ENCODE results near the gene GLRX3. TPM values are rescaled to one million over a fixed set of nuclear protein-coding genes. Genes with fewer than 3 reads are reported as not detected.
"Not testable (repeated sequence)": the region's sequence is repeated elsewhere in the genome, so short reads cannot be mapped to it uniquely, and the experiment has no call there.

Gene GLRX3
- polyA plus RNA-seq (ENCODE audit: insufficient read length): 56.6 TPM

DNA sequence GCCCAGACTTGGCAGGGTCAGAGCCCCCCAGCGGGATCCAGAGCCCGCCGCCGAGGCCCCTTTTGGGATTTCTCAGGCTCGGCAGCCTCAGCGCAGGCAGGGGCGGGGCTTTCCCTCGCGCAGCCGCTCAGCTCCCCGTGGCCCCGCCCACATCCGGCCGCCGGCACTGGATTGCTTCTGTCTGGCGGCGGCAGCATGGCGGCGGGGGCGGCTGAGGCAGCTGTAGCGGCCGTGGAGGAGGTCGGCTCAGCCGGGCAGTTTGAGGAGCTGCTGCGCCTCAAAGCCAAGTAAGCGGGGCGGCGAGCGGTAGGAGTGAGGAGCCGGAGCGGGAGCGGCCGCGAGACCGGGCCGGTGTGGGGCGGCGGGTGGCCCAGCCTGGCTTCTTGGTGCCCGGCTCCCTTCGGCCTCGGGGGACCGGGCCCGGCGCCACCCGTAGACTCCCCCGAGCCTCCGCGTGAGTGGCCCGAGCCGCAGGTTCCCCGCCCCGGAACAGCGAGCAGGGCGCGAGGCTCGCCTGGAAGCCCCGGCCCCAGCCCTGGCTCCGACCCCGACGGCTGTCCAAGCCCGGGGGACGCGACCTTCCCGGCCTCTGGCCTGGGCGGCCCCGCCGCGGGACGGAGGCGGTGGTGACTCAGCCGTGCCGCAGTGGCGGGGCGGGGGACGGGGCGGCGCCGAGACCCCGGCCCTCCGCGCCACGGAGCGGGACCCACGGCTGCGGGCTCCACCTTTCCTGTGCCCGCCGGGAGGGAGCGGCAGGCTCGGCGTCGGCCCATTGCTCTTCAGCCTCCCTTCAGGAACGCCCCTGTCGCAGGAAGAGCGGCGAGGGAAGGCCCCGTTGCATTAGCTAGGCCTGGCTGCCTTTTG lies at the start of gene GLRX3:
GLRX3 (plus strand) TSS at position 166 of the 864 bp plus-strand sequence; CDS start at position 196, 30 bp downstream.
- peak; percentile 46 for DNase-seq (ENCODE audit: low read depth)

- DNase-seq (ENCODE audit: low read depth): not testable (repeated sequence)
Measured at GRCh38 chr10:130090565-130090964, 45.6 kb upstream of the GLRX3 start.

DNA sequence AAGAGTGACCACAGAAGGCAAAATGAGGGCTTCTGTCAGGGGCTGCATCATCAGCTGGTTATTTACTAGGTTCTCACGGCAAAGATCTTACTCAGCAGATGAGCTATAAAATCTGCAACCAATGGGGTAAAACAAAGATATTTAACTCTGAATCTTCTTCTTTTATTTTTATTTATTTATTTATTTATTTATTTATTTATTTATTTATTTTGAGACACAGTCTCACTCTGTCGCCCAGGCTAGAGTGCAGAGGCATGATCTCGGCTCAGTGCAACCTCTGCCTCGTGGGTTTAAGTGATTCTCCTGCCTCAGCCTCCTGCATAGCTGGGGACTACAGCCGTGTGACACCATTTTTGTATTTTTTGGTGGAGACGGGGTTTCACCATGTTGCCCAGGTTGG lies 36.8 kb upstream of the GLRX3 start:
- DNase-seq (ENCODE audit: low read depth): no peak

DNA sequence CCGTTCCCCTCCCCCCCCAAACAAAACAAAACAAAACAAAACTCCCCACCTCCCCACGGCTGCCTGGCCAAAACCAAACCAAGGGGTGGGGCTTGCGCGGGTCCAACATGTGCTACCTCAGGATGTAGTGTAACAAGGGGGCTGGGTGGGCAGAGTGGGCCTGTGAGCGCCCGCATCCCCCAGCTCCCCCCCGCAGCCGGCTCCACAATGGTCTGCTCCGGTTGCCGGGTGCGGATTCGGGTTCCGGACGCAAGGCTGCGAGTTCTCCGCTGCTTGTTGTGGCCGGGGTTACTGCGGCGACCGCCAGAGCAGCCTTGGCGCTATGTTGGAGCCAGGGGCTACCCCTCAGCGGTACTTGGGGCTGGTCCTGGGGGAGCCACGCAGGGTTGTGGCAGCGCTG lies 30.5 kb upstream of the GLRX3 start:
- DNase-seq (ENCODE audit: low read depth): no peak

GRCh38 chr10:130108146-130108545 lies 28.0 kb upstream of the GLRX3 start:
- not testable (repeated sequence) for DNase-seq (ENCODE audit: low read depth)

DNA sequence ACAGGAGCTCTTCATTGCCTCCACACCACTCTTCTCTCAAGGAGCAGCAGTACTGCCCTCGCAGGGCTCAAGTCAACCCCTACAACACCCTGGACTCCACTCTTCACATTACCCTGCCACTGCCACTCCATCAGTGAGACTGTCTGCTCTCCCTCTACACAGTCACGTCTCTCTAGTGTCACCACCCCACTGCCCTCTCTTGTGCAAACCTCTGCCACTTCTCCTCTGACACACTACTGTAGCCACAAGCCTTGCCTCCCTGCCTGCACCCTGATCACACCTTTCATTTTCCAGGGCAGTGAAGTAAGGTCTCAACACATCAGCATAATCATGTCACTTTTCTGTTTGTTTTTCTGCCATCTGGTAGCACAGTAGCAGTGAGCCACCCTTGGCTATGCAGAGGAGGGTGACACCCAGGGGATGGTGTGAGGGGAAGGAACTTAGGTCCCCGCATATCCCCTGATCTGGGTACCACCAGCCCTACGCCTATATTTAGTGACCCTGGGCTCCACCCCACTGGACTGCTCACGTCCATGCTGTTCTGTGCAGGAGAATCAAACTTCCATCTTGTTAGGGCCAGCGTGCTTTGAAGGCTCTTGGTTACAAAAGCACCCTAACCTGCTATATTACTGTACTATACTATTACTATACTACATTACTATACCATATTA lies 27.1 kb upstream of the GLRX3 start:
- no peak for DNase-seq (ENCODE audit: low read depth)

- DNase-seq (ENCODE audit: low read depth): peak; percentile 83
Measured at GRCh38 chr10:130109796-130110245, 26.4 kb upstream of the GLRX3 start.

DNA sequence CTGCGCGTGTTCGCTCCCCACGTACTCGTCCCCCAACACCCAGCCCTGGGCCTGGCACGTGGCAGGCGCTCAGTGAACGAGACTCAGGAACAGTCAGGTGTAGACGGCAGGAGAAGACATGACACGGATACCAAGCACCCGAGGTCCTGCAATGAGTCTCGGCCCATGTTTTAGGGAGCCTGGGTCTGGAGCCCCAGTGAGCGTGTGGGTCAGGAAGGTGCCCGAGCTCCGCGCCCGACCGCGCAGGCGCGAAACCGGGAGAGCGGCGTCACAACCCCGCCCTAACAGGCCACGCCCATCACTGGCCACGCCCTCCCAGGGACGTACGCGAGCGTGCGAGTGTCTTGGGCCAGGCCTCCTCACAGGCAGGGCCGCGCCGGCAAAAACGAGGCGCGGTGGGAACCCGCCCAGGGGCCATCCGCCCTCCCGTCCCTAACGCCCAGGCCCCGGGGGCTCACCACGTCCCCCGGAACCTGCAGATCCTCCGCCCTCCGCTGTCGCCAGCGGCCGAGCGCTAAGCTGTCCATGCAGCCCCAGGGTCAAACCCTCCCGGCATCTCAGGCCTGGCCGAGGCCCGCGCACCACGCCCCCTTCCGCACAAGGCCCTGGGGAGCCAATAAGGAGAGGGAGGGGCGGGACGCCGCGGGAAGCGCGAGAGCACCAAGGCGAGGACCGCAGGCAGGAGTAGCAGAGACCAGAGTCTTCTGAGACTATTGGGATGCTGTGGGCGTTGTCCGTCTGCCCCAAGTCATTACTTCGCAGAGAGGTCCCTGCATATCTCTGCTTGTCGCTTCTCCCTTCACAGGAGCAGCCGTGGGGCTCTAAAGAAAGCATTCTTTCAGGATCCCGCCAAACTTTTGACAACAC lies 25.7 kb upstream of the GLRX3 start, which contains the start of gene C10orf143:
C10orf143 (minus strand) TSS at position 585 of the 867 bp plus-strand sequence; CDS start at position 527, 58 bp downstream.
- peak; percentile 86 for DNase-seq (ENCODE audit: low read depth)

- peak; percentile 96 for DNase-seq (ENCODE audit: low read depth)
Measured at GRCh38 chr10:130111113-130111851, 24.9 kb upstream of the GLRX3 start.

- no peak for DNase-seq (ENCODE audit: low read depth)
Measured at GRCh38 chr10:130111852-130112180, 24.4 kb upstream of the GLRX3 start.

DNA sequence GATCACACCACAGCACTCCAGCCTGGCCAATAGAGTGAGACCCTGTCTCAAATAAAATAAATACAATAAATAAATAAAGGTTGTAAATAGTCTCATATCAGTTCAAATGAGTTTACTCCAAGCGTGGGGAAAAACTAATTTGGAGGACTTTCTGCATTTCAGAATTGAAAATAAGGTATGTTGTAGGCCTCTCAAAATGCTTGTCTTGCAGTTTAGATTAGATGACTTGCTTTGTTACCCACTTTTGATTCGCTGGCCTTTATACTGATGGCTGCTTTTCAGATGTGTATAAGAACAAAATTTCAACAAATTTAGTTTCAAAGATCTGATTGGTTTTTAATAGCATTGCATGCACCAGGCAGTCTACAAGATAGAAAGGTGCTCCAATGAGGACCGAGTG lies 23.4 kb upstream of the GLRX3 start:
- no peak for DNase-seq (ENCODE audit: low read depth)

DNA sequence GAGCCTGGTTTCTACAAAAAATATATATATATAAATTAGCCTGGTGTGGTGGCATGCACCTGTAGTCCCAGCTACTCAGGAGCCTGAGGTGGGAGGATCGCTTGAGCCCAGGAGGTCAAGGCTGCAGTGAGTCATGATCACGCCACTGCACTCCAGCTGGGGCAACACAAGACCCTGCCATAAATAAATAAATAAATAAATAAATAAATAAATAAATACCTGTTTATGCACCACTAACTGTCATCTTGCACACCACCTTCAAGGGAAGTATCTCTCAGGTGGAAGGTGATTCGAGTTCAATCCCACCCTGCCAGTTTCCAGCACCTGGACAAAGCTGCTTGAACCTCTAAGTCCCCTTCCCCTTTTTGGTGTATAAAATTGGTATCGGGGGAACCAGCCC lies 19.2 kb upstream of the GLRX3 start:
- DNase-seq (ENCODE audit: low read depth): not testable (repeated sequence)

DNA sequence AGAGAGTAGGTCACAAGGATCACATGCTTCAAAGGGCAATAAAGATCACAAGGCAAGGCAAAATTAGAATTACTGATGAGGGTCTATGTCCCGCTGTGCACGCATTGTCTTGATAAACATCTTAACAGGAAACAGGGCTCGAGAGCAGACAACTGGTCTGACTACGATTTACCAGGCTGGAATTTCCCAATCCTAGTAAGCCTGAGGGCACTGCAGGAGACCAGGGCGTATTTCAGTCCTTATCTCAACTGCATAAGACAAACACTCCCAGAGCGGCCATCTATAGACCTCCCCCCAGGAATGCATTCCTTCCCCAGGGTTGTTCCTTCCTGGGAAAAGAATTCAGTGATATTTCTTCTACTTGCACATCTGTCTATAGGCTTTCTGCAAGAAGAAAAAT lies 18.7 kb upstream of the GLRX3 start:
- DNase-seq (ENCODE audit: low read depth): not testable (repeated sequence)

- no peak for DNase-seq (ENCODE audit: low read depth)
Measured at GRCh38 chr10:130121486-130122079, 14.6 kb upstream of the GLRX3 start.

- peak; percentile 32 for DNase-seq (ENCODE audit: low read depth)
Measured at GRCh38 chr10:130127364-130128061, 8.7 kb upstream of the GLRX3 start.

DNA sequence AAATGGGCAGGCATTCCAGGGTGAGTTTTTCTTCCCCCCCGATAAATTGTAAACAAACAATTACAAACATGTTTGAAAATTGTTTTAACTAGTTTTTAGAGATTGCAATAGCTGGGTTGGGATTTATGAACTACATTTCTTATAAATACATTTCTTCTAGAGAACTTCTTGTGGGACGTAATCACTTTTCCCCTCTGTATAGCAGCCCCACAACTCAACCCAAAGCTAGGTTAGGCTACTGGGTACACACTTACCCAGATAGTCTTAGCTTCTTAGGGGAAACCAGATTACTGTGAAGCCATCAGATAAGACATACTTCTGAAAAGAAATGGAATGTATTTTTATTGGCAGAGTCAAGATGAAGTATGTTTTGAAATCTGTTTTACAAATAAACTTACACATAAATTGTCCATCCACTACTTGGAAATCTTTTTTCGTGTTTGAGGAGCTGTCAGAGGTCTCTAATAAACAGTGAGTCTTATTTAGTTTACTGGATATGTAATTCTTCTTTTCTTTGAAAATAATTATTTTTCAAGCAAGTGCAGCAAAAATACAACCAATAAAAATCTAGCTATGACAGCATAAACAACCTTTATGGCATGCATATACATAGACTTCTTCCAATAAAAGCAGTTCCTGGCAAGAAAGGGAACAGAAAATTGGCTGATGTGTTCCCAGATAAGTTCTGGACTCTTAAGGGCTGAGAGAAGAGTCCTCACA lies 8.0 kb upstream of the GLRX3 start:
- DNase-seq (ENCODE audit: low read depth): no peak

DNA sequence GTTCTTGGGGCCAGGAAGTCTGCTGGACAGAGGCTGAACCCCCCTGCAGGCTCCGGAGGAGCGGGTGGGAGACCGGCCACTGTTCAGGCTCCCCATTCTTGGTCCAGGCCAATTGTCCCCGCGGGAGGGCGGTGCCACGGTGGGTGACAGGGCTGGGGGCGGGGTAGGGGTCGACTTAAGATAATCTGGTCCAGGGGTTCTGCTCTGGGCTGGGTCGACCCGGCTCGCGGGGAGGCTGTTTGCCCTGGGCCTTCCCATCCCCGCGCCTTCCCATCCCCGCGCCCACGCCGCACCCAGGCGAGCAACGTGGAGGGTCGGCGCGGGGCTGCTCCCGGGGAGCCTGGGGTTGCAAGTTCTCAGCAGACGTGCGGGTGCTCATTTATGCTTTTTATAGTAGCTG lies 7.3 kb upstream of the GLRX3 start:
- no peak for DNase-seq (ENCODE audit: low read depth)

GRCh38 chr10:130135676-130136225 lies 440 bp upstream of the GLRX3 start:
- DNase-seq (ENCODE audit: low read depth): no peak

DNA sequence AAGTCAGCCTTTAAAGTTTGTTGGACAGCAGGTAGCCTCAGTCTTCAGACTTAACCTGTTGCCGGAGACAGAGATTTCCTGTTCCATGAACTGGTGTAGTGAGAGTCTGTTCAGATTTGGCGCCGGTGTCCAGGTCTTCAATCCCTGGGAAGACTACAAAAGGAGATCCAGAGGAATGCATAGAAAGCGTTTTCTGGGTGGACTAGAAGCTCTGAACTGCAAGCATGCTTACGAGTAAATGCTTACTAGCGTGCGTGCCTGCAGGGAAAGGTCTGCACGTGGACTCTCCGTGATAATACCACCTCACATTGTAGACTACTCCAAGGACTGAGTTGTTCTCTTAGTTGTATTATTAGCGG lies 878 bp downstream of the GLRX3 start:
- DNase-seq (ENCODE audit: low read depth): no peak

All from forelimb muscle (tissue), 1 donor.